Uterus (tissue), 4 donors: ENCODE data around the gene HIP1R. TPM values are rescaled to one million over a fixed set of nuclear protein-coding genes. Genes with fewer than 3 reads are reported as not detected.

ENCODE experiments used
- DNase-seq, 2 donors: peaks; one replicate each; pipeline ENCODE4 v3.0.0-alpha.2; 2019 to 2020
- H3K27ac ChIP-seq, 2 donors: fragments of 200-600 bp; sonication (generic); 1 replicate in 1 of 2; 2 replicates in 1 of 2; pipeline ENCODE4 v1.5.1; 2016 to 2018
- H3K27me3 ChIP-seq, 2 donors: fragments of 200-600 bp; sonication (generic); one replicate each; pipeline ENCODE4 v1.5.1; 2018 to 2019; ENCODE audit warnings: control low read depth in 1 of 2
- H3K36me3 ChIP-seq, 2 donors: fragments of 200-600 bp; sonication (generic); one replicate each; pipeline ENCODE4 v1.5.1; 2019; ENCODE audit warnings: control low read depth in 1 of 2
- H3K4me1 ChIP-seq, 2 donors: fragments of 200-600 bp; sonication (generic); one replicate each; pipeline ENCODE4 v1.5.1; 2018 to 2019; ENCODE audit warnings: control low read depth in 1 of 2
- H3K4me3 ChIP-seq, 2 donors: fragments of 200-600 bp; sonication (generic); 1 replicate in 1 of 2; 2 replicates in 1 of 2; pipeline ENCODE4 v1.5.1; 2018 to 2019; ENCODE audit warnings: mild to moderate bottlenecking in 1 of 2
- H3K9me3 ChIP-seq, 2 donors: fragments of 200-600 bp; sonication (generic); one replicate each; pipeline ENCODE4 v1.5.1; 2019; ENCODE audit warnings: control low read depth in 1 of 2
- POLR2A ChIP-seq, 2 donors: fragments of 450-650 bp; IDR thresholded peaks; one replicate each; pipeline ENCODE4 v1.6.1; 2016; ENCODE audit warnings: antibody characterized with exemption in 2 of 2, mild to moderate bottlenecking in 1 of 2, moderate library complexity in 1 of 2
- intact Hi-C: fragments of 100-400 bp; cut with DNase I; formaldehyde crosslinking; loops from one replicate; pipeline ENCODE4 v1.15.1; 2023; ENCODE audit warnings: low total_unique reads
- total RNA-seq, 4 donors: library from RNA; depleted of rRNA in 3 of 4; stranded (reverse); fragments of >200 nt in 3 of 4; gene quantifications; one replicate each; pipeline versions ENCODE4 v1.1.0 to v1.2.4, GENCODE V29; 2014 to 2023
- TF ChIP-seq, protein P1 (sequence below), 4 experiments: fragments of 200-600 bp in 2 of 4; fragments of 450-650 bp in 2 of 4; sonication (generic) in 2 of 4; IDR thresholded peaks; one replicate each; pipeline ENCODE4 v1.5.1; 2016 to 2019; ENCODE audit warnings: antibody characterized with exemption in 4 of 4, mild to moderate bottlenecking in 2 of 4, moderate library complexity in 1 of 4
- donor health status: DM: yes; HTN: yes; CAD: no.

HIP1R gene
- total RNA-seq, 4 donors from 2014 or later = 2.9 to 31.3 (median 25.8) TPM

- H3K4me1 ChIP-seq = no peaks in the 10 kb centered on the region
- no peak for DNase-seq
- TF ChIP-seq, protein P1, sequence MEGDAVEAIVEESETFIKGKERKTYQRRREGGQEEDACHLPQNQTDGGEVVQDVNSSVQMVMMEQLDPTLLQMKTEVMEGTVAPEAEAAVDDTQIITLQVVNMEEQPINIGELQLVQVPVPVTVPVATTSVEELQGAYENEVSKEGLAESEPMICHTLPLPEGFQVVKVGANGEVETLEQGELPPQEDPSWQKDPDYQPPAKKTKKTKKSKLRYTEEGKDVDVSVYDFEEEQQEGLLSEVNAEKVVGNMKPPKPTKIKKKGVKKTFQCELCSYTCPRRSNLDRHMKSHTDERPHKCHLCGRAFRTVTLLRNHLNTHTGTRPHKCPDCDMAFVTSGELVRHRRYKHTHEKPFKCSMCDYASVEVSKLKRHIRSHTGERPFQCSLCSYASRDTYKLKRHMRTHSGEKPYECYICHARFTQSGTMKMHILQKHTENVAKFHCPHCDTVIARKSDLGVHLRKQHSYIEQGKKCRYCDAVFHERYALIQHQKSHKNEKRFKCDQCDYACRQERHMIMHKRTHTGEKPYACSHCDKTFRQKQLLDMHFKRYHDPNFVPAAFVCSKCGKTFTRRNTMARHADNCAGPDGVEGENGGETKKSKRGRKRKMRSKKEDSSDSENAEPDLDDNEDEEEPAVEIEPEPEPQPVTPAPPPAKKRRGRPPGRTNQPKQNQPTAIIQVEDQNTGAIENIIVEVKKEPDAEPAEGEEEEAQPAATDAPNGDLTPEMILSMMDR (IDR thresholded peaks at IDR 0.05) = no peak
- TF ChIP-seq POLR2A (IDR thresholded peaks at IDR 0.05) = no peak
- H3K27ac ChIP-seq = no peak overlapping the region
- H3K36me3 ChIP-seq = no peaks in the 10 kb centered on the region
- H3K4me3 ChIP-seq = no peak overlapping the region
- no peaks in the 10 kb centered on the region for H3K27me3 ChIP-seq
- intact Hi-C loops = no loop called here
- H3K9me3 ChIP-seq = no peaks in the 10 kb centered on the region
Measured at GRCh38 chr12:122838841-122839240, 3.6 kb downstream of the HIP1R start.

DNA sequence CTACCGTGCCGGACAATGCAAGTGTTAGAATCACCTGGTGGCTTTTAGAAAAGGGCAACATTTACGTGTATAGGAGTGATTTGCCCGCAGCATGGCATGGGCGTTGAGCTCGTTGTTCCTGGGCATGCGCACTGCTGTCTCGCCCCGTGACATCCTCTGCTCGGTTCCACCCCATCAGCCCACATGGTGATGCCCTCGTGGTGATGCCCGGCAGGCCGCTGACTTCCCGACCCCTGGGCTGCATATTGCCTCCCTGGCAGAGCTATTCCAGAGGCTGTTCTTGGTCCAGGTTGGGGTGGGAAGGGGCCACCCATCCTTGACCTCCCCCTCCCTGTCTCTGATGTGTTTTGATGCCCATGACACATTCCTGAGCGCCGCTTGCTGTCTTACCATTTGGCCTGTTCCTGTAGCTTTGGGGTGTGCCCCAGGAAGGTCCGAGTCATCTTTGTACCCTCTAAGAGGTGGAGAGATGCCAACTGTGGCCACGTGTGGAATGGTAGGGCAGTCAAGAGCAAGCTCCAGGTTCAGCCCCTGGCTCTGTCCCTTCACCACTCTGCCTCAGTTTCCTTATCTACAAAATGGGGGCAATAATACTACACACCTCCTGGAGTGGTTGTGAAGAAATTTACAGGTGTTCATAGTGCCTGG is 4.8 kb downstream of the HIP1R start:
- Histone ChIP-seq H3K9me3 (no peaks in the 10 kb centered on the region), H3K4me1 (no peaks in the 10 kb centered on the region), H3K27ac (no peak overlapping the region), H3K27me3 (no peaks in the 10 kb centered on the region), H3K36me3 (no peaks in the 10 kb centered on the region), H3K4me3 (no peak overlapping the region)
- no peak for DNase-seq
- intact Hi-C loops = no loop called here
- TF ChIP-seq, protein P1 (IDR thresholded peaks at IDR 0.05) = no peak
- no peak for TF ChIP-seq POLR2A (IDR thresholded peaks at IDR 0.05)

- intact Hi-C loops = no loop called here
- TF ChIP-seq POLR2A (IDR thresholded peaks at IDR 0.05) = no peak
- TF ChIP-seq, protein P1 (IDR thresholded peaks at IDR 0.05) = no peak
- Histone ChIP-seq H3K36me3 (no peaks in the 10 kb centered on the region), H3K9me3 (no peaks in the 10 kb centered on the region), H3K27ac (no peak overlapping the region), H3K4me3 (no peak overlapping the region), H3K4me1 (no peaks in the 10 kb centered on the region), H3K27me3 (no peaks in the 10 kb centered on the region)
- no peak for DNase-seq
Measured at GRCh38 chr12:122840580-122841513, 5.6 kb downstream of the HIP1R start.

DNA sequence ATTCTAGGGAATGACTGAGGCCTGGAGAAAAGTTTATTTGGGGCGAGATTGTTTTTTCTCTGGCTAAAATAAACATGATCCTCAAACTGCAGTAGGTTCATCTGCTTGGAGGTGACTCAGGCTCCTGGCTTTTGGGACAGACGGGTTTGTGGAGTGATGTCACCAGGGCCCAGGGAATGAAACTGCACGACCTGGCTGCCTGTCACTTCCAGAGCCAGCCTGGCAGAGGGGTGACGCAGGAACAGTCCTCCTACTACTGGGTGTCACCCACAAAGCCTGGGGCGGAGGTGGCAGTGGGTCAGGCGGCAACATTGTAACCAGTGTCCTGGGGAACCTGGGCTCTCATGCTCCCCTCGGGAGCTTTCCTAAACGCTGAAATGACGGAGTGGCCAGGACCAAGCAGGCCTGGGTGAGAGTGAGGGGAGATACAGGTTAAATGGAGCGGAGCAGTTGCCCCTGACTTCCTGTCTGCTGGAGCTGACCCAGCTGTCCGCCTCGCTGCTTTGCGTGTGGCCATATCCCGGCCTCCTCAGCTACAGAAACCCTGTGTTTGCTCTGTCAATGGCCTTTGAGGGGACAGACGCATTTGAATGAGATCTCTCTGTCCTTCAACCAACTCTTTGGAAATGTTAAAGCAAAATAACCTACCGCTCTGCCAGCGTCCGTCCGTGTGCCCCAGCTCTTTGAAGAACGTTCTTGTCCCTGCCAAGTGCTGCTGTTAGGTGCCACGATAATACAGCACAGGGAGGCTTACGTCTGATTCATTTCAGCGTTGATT is 6.5 kb downstream of the HIP1R start:
- no peaks in the 10 kb centered on the region for H3K36me3 ChIP-seq
- no peak for DNase-seq
- TF ChIP-seq, protein P1 (IDR thresholded peaks at IDR 0.05) = no peak
- TF ChIP-seq POLR2A (IDR thresholded peaks at IDR 0.05) = no peak
- H3K9me3 ChIP-seq = no peaks in the 10 kb centered on the region
- intact Hi-C loops = no loop called here
- no peaks in the 10 kb centered on the region for H3K4me1 ChIP-seq
- H3K4me3 ChIP-seq = no peak overlapping the region
- H3K27me3 ChIP-seq = no peaks in the 10 kb centered on the region
- no peak overlapping the region for H3K27ac ChIP-seq
